Endothelial cell of umbilical vein (primary cell): Measurements from ENCODE around the gene UBE2E2.

Experiments used
- EZH2 ChIP-seq: IDR thresholded peaks from 2 replicates; pipeline ENCODE4 v1.6.1; 2012; ENCODE audit warnings: borderline replicate concordance, low read depth, mild to moderate bottlenecking, moderate library complexity, low read length, inconsistent platforms; ENCODE audit not compliant: severe bottlenecking
- POLR2A ChIP-seq: IDR thresholded peaks from 2 replicates; pipeline ENCODE4 v1.6.1; 2012; ENCODE audit warnings: low read depth, mild to moderate bottlenecking, control low read depth, low read length
- TF ChIP-seq, protein P1 (sequence below), 2 donors: IDR thresholded peaks; 1 replicate in 1 of 2; 2 replicates in 1 of 2; pipeline ENCODE4 v1.5.1; 2011; ENCODE audit warnings: low read length in 2 of 2, mild to moderate bottlenecking in 2 of 2, moderate library complexity in 2 of 2, control low read depth in 1 of 2, inconsistent platforms in 1 of 2, low read depth in 1 of 2; ENCODE audit not compliant: insufficient read depth in 1 of 2; ENCODE audit errors: extremely low read depth in 1 of 2
- TF ChIP-seq, protein P2 (sequence below): IDR thresholded peaks from 2 replicates; pipeline ENCODE4 v1.6.1; 2011; ENCODE audit not compliant: insufficient read depth, insufficient read length

DNA sequence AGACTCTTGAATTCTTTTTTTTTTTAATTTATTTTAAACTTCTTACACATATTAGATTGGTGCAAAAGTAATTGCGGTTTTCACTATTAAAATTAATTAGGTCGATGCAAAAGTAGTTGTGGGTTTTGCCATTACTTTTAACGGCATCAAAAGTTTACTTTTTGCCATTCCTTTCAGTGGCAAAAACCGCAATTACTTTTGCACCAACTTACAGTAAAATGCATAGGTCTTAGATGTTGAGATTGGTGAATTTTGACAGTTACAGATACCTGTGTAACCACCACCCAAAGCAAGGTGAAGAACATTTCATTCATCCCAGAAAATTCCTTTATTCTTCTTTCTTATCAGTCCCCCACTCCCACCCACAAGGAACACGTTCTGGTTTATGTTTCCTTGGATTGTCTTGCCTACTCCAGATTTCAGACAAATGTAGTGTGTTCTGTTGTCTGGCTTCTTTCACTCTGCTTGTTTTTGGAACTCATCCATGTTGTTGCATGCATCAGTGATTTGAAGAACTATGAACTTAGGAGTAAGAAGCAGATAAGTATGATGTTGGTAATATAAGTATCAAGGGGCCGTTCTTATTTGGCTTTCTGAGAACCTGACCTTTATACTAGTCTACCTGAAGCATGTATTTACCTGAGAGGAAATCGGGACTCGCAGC, 404.2 kb downstream of the UBE2E2 start:
- TF ChIP-seq POLR2A (no peak), EZH2 (no peak)
- TF ChIP-seq, protein P1, sequence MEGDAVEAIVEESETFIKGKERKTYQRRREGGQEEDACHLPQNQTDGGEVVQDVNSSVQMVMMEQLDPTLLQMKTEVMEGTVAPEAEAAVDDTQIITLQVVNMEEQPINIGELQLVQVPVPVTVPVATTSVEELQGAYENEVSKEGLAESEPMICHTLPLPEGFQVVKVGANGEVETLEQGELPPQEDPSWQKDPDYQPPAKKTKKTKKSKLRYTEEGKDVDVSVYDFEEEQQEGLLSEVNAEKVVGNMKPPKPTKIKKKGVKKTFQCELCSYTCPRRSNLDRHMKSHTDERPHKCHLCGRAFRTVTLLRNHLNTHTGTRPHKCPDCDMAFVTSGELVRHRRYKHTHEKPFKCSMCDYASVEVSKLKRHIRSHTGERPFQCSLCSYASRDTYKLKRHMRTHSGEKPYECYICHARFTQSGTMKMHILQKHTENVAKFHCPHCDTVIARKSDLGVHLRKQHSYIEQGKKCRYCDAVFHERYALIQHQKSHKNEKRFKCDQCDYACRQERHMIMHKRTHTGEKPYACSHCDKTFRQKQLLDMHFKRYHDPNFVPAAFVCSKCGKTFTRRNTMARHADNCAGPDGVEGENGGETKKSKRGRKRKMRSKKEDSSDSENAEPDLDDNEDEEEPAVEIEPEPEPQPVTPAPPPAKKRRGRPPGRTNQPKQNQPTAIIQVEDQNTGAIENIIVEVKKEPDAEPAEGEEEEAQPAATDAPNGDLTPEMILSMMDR (IDR thresholded peaks at IDR 0.05; ENCODE audit: extremely low read depth in 1 of 2, insufficient read depth in 1 of 2, low read depth in 1 of 2, low read length in 2 of 2) = no peak
- TF ChIP-seq, protein P2, sequence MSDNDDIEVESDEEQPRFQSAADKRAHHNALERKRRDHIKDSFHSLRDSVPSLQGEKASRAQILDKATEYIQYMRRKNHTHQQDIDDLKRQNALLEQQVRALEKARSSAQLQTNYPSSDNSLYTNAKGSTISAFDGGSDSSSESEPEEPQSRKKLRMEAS = no peak
